HK-2 (cell line): ENCODE measurements around the gene XPNPEP1.
"Not testable (repeated sequence)": the region's sequence is repeated elsewhere in the genome, so short reads cannot be mapped to it uniquely, and the experiment has no call there.

Experiments
- DNase-seq: peaks from one replicate; pipeline ENCODE4 v3.0.0-alpha.2; 2018; ENCODE audit not compliant: unreplicated experiment

XPNPEP1 gene

DNA sequence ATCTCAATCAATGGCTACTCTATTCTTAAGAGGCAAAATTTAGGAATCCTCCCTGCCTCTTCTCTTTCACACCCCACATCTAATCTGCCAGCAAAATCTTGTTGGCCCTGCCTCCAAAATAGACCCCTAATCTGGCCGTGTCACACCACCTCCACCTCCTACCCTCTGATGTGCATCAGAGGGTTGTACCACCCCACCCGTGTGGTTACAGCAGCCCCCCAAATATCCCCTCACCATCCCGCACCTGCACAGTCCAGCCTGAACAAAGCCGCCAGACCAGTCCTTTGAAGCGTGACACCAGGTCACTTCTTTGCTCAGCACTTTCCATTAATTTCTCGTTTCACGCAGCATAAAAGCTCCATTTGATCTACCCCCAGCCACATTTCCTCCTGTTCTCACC is 776 bp upstream of the XPNPEP1 start:
- DNase-seq = no peak

DNA sequence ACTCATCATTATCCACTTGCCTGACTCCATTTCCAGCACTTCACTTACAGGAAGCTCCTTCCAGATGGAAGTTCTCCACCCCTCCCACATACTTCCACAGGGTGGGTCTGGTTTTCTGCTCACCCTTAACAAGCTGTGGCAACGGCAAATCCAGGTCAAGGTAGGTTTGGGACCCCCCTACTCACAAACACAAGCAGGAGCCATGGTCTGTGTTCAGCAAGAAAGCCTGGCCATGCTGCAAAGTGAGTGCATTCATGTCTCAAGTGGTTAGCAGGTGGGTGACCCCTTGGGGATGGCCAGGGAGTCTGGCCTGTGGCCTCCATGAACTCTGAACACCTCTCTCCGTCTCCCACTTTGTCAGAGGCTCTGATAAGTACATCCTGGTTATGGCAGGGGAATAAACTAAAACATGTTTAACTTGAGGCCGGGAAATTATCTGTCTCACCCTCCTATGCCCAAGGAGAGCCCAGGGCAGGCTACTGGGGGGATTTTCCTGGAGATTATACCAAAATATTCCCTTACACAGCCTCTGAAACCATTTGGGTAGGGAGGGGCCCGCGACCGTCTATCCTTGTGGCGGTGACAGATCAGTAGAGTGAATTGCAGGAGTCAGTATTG is 844 bp downstream of the XPNPEP1 start:
- DNase-seq = no peak

DNA sequence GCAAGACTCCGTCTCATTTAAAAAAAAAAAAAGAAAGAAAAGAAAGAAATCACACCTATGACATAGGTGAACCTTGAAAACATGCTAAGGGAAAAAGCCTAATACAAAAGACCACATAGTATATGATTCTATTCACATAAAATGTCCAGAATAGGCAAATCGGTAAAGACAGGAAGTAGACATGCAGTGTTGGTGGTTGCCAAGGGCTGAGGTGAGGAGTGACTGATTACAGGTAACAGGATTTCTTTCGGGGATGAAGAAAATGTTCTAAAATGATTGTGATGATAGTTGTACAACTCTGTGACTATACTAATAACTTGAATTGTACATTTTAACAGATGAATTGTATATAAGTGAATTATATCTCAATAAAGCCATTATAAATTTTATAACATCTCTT is 3.3 kb downstream of the XPNPEP1 start:
- no peak for DNase-seq

DNA sequence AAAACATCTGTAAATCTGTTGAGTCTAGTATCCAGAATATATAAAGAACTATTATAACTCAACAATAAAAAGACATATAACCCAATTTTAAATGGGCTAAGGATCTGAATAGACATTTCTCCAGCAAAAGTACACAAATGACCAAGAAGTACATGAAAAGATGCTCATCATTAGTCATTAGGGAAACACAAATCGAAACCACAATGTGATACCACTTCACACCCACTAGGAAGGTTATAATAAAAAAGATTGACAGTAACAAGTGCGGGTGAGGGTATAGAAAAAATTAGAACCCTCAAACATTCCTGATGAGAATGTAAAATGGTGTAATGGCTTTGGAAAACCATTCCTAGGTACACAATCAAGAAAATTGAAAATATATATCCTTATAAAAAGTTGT is 4.1 kb downstream of the XPNPEP1 start:
- no peak for DNase-seq

DNA sequence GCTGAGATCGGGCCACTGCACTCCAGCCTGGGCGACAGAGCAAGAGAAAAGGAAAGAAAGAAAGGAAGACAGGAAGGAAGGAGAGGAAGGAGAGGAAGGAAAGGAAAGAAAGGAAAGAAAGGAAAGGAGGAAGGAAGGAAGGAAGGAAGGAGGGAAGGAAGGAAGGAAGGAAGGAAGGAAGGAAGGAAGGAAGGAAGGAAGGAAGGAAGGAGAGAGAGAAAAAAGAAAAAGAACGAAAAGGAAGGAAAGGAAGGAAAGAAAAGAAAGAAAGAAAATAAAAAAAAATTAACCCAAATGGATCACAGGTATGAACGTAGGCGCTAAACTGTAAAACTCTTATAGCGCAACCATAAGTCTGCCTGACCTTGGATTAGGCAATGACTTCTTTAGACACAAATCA is 4.6 kb downstream of the XPNPEP1 start:
- not testable (repeated sequence) for DNase-seq

DNA sequence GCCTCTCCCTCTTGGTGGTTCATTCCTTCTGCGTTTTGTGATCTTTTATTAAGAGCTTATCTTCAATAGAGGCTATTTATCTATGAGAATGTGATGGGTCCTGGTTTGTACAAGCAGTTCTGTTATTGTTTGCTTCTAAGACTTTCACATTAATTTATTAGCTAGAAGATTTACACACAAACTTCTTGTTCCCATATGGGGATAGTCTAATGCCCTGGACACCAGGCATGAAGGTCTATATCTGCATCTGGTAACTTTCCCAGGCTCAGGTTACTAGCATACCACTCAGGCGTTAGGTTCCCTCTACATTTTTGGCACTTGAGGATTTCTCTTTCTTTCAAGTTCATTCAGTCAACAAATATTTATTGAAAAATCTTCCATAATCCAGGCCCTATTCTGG is 7.7 kb downstream of the XPNPEP1 start:
- DNase-seq = no peak

DNA sequence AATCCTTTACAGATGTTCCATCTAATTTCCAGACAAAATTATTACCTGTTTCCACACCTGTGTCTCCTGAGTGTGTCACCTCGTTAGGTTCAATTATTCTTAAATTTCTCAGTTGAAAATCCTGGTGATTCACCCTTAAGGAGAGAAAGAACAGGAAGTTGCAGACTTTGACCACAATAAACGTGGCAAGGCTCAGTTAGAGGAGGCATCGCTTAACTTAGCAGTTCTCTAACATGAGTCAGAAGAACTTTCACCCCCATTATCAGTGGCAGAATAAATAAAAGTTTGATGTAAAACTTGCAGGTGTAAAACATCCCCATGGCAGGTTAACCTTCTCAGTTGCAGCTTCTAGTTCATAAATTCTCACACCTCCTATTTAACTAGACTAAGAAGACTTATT is 8.3 kb downstream of the XPNPEP1 start:
- no peak for DNase-seq

DNA sequence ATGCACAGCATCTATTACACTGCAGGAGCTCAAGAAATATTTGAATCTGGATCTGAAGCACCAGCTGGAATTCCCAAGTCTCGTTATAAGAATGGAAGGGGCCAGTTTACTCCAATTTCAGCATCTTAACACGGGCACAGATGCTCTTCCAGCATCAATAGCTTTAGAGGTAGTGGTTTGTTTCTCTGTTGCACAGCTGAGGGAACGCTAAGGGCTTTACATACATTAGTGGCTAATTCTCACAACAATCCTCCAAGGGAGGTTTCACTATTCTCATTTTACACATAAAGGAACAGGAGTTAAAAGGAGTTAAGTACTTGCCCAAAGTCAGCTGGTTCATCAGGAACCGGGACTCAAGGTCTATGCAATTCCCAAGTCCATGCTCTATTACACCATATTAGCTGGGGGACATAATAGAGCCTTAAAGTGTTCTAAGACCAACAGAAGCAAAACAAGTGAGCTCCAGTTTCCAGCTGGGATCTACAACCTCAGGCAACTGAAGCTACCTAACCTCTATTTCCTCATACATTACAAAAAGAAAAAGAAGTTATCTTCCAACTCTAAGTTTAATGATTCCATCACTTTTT is 9.9 kb downstream of the XPNPEP1 start:
- DNase-seq = no peak

DNA sequence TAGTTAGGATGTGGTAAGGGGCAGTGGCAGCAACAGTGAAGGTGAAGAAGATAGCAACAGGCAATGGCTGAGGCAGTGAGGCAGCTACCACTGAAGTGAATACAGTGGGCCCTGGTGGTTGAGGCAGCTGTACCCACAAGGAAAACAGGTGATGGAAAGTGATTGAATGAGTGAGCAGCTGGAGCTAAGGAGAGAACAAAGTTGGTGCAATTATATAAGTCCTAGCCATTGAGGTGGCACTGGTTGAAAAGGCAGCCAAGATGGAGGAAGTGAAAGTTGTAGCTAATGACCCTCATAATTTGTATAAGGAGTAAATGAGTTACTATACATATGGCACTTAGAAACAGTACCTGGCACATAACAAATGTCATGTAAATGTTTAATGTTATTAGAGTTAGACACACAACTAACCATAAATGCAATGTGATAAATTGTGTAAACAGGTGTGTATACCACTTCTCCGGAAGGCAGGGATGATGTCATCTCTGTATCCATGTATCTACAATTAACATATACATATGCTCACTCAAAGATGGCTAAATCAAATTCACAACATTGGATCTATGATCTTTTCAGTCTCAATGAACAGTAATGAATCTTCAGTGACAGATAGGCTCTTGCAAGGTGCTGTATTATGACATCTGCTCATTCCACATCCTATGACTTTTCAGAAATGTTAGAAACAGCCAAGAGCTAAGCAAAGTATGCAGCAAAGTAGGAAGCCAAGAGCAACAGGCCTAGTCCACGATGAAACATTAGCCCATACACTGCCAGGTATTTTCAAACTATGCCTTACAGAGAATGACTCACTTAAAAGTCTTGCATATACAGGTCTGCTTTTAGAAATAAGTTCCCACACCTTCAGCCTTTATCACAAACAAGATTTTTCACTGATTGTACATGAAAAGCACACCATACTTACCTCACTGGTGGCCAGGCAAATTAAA is 10.7 kb downstream of the XPNPEP1 start:
- no peak for DNase-seq

DNA sequence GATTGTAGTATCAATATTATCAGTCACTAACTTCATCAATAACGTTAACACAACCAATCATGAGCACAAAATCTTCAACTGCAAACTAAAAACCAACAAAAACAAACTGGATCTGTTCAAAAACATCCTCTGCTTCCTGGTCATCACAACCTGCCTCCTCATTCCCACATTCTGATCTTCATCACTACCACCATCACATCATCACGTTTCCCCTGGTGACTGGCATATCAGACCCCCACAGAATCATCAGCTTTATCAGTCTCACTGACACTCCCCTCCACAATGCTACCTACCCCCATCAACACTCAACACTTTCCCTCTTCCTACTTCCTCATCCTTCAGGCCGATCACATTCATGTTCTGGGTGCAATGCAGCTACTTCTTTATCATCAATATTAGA is 11.4 kb downstream of the XPNPEP1 start:
- no peak for DNase-seq

DNA sequence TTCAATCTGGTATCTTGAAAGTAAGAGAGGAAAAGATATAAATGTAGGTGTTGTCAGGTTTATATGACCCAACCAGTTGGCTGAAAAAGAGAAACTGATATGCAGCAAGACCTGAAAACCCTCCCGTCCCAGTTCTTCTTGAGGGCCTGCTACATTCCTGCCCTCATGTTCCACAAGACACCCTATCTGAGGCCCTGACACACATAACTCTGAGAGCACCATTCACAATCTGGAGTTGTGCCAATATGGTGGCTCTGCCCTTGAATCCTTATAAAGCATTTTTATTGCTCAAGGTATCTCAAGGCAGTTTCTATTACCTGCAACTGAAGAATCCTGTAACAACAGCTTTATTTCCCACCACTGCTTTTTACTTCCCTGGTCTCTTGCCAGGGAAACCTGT is 17.0 kb downstream of the XPNPEP1 start:
- DNase-seq = no peak

DNA sequence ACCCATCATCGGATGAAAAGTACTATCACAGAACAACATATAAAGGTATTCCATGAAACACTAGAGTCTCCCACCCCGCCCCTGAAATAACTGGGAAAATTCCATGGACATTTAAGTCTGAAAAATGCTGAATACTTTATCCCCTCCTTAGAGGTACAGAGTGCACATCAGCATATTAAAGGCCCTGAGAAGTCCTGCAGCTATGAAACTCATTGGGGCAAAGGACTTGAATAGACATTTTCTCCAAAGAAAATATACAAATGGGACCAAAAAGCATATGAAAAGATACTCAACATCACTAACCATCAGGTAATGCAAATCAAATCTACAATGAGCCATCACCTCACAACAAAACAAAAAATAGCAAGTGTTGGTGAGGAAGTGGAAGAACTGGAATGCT is 18.9 kb downstream of the XPNPEP1 start:
- DNase-seq = no peak

DNA sequence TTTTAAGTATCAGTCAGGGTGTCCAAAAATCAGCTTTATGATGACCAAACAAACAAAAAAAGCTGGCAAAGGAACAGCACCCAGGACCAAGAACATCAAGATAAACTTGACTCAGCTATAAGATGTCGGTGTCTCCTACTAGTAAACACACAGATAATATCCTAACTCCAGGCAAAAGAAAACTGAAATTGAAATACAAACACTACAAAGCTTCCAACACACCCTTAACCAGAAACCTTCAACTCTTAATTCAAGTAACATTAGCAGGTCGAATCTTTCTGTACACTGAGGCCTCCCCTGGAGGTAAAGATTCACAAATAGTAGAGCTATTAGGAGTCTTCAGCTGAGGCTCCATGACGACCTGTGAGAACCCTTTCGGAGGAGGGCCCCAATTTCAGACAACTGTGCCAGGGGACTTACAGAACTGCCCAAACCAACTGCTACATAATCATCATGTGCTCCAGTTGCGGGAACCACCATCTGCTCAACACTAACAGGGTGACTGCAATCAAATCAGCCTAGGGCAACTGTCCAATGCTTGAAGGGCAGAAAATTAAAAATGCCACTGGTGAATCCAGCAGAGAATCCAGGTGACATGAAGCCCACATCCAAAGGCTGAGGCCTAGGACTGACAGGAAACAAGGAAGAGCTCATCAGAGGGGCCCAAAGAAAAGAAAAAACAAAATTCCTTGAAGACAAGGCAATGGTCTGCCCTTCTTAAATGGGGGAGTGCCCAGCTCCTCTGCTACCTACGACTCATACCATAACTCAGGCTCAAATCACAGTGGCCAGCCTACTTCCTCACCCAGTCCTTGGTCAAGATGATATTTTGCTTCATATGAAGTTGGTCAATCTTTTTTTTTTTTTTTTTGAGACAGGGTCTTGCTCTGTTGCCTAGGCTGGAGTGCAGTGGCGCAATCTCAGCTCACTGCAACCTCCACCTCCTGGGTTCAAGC is 20.0 kb downstream of the XPNPEP1 start:
- no peak for DNase-seq

DNA sequence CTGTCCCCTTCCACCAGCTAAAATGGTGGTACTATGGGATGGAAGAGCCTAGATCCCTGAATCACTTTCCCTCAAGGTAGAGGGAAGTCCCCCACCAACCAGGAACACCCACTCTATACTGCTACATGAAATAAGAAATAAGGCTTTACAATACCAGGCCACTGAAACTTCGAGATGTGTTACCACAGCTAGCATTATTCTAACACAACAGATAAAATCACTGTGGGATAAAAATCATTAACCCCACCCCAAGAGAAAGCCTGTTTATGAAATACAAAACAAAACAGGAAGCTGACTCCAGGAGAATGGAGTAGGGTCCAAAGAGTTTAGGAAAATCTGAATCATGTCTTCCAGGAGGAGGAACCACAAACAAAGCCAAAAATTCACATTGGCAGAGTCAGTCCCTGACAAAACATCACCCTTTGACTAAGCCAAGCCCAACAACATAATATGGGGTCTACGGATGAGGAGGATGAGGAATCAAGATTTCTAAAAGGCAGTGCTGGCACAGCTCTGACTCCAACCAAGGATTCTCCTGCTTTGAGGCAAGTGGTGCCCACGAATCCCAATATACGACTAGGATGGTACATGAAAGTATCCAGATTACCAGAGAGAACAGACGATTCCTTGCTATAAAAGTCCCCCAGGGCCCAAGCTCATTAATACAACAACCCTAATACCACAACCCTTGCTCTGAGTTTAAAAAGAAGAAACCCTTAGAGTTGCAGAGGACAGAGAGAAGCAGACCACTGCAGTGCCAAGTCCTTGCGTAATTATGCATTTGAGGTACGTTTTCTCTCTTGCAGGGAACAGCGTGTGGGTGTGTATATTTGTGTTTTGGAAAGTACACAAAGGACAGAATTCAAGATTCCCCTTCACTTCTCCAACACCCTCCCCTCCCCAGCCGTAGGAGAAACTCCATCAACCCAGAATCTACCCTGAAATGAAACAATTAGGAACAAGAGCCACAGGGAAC is 23.7 kb downstream of the XPNPEP1 start:
- no peak for DNase-seq

DNA sequence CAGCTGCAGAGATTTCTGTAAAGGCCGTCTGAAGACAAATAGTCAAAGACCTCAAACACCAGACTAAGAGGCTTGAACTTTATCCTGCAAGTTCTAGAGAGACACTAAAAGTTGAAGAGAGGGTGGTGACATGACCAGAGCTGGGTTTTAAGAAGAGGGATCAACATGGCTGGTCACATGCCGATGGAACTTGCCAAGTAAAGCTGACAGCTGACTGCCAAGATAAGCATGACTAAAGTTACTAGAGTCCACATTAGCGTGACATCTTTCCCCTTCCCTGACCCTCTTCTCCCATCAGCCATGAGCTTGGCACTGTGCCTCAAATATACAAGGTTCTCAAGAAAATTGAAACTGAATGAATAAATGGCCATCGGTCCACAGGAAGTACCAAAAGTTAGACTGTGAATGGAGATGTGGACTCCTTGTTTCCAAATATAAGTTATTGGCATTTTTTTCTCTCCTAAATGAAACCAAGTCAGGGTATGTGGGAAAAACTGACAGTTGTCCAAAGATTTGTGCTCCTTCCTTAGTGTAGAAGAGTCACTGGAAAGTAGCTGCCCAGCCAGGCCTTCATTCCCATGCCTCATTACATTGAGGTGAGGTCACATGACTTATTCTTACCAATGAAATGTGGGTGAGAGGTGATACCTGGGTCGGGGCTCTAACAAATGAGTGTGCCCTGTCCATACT is 24.5 kb downstream of the XPNPEP1 start:
- no peak for DNase-seq

DNA sequence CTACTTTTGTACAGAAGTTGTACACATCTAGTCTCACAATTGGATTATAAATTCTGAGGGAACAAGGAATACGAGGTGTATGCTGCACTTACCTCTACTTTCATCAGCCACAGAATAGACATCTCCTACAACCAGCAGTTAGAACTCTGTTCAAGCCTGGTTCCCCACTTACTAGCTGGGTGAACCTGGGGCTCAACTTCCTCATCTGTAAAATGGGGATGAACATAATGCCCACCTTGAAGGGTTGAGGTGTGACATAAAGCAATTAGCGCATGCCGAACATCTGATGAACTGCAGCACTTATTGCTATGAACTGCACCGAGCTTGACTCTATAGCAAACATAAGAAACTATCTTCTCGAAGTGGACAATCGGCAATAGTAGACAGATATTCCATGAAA is 25.3 kb downstream of the XPNPEP1 start:
- DNase-seq = no peak

DNA sequence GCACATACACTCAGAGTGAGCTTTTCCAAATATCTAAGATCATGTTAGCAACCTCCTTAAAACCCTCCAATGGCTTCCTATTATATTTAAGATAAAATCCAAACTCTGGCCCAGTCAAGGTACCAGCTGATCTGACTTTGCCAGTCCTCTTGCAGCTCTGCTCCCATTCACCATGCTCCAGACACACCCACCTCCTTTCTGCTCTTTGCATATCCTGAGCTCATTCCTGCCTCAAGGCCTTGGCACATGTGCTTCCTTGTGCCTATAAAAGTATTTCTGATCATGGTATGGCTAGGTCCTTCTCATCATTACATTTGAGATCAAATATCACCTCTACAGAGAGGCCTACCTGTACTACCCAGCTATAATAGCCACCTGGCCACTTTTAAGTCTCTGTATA is 27.5 kb downstream of the XPNPEP1 start:
- no peak for DNase-seq

DNA sequence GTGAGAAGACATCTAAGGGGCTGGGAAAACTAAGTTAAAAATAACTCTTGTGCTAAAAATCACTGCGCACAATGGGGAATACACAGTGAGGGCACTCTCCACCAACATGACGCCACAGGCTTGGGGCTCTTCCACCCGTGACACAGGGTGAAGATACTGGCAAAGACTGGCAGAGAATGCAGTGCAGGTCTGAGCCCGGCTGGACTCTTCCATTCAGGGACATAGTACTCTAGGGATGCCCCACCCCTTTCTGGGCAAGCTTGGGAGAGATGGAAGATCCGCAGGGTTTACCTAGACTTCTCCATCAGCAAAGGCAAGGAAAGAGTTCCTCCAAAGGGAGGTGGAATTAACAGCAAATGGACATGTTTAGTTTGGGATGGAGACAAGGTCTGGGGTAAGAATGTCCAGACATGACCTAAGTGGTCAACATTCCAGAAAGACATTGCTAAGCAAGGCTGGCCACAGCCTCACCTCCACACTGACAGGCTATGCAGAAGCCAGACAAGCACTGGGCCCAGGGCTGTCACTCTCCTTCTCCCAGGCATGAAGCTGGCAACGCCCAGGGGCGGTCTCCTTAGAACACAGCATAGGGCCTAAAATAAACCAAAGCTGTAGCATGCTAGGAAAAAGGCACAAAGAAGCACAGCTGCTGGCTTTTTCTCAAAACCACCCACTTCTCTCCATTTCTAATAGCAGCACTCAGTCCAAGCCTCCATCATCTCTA is 28.1 kb downstream of the XPNPEP1 start:
- DNase-seq = no peak

DNA sequence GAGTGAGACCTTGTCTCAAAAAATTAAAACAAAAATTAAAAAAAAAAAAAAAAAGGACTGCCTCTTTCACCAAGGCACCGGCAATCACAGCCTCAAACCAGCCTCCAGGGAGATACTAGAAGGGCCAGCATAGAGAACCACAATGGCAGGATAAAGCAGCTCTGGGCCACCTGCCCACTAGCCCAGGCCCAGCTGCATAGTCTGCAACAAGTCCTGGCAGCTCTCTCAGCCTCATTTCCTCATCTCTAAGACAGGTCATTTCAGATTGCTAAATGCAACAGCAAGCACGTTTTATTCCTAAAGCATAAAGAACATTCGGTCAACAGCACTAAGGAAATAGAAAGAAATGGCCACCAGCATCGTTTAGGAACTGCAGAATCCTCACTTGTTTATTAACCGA is 28.8 kb downstream of the XPNPEP1 start:
- no peak for DNase-seq
